Measurements from ENCODE around the gene ACTBL2. TPM values are rescaled to one million over a fixed set of nuclear protein-coding genes. Genes with fewer than 3 reads are reported as not detected.
A peak's percentile ranks its signal among the peaks of the same experiment; 100 is the strongest.

Gene ACTBL2
- total RNA-seq, 2 experiments from 2014 or later = not detected

- Mint-ChIP-seq H3K4me3 (no peak overlapping the region), H3K36me3 (ENCODE audit: low read depth) (no peaks in the 10 kb centered on the region), H3K4me1 (peaks cover 7% of the 10 kb centered on the region), H3K27ac (no peak overlapping the region), H3K9me3 (no peaks in the 10 kb centered on the region), H3K27me3 (no peaks in the 10 kb centered on the region)
- ChIA-PET CTCF (no interaction called here), POLR2A (no interaction called here)
- peak; percentile 27 for DNase-seq
These were observed 31.4 kb downstream of the ACTBL2 start for GRCh38 chr5:57450991-57451876.

GRCh38 chr5:57448751-57449150, 33.9 kb downstream of the ACTBL2 start:
- H3K4me3 Mint-ChIP-seq = no peak overlapping the region
- H3K27ac Mint-ChIP-seq = no peak overlapping the region
- CTCF ChIA-PET = no interaction called here
- no peaks in the 10 kb centered on the region for H3K36me3 Mint-ChIP-seq (ENCODE audit: low read depth)
- POLR2A ChIA-PET = no interaction called here
- peaks cover 7% of the 10 kb centered on the region for H3K4me1 Mint-ChIP-seq
- no peaks in the 10 kb centered on the region for H3K9me3 Mint-ChIP-seq
- H3K27me3 Mint-ChIP-seq = no peaks in the 10 kb centered on the region
- no peak for DNase-seq

GRCh38 chr5:57448287-57448686, 34.3 kb downstream of the ACTBL2 start:
- CTCF ChIA-PET = no interaction called here
- Mint-ChIP-seq H3K4me1 (peaks cover 7% of the 10 kb centered on the region), H3K27ac (no peak overlapping the region), H3K9me3 (no peaks in the 10 kb centered on the region), H3K27me3 (no peaks in the 10 kb centered on the region), H3K4me3 (no peak overlapping the region), H3K36me3 (ENCODE audit: low read depth) (no peaks in the 10 kb centered on the region)
- POLR2A ChIA-PET = no interaction called here
- DNase-seq = no peak

- DNase-seq = no peak
- H3K9me3 Mint-ChIP-seq = no peaks in the 10 kb centered on the region
- H3K4me1 Mint-ChIP-seq = peaks cover 7% of the 10 kb centered on the region
- ChIA-PET POLR2A (no interaction called here), CTCF (no interaction called here)
- H3K27ac Mint-ChIP-seq = no peak overlapping the region
- no peaks in the 10 kb centered on the region for H3K36me3 Mint-ChIP-seq (ENCODE audit: low read depth)
- H3K27me3 Mint-ChIP-seq = no peaks in the 10 kb centered on the region
- no peak overlapping the region for H3K4me3 Mint-ChIP-seq
These were observed 35.0 kb downstream of the ACTBL2 start for GRCh38 chr5:57447658-57448057.

GRCh38 chr5:57446966-57447365, 35.6 kb downstream of the ACTBL2 start:
- Mint-ChIP-seq H3K27ac (no peak overlapping the region), H3K36me3 (ENCODE audit: low read depth) (no peaks in the 10 kb centered on the region), H3K4me3 (no peak overlapping the region), H3K27me3 (no peaks in the 10 kb centered on the region), H3K4me1 (peaks cover 7% of the 10 kb centered on the region), H3K9me3 (no peaks in the 10 kb centered on the region)
- CTCF ChIA-PET = no interaction called here
- DNase-seq = no peak
- POLR2A ChIA-PET = no interaction called here

- CTCF ChIA-PET = no interaction called here
- Mint-ChIP-seq H3K9me3 (no peaks in the 10 kb centered on the region), H3K4me1 (no peaks in the 10 kb centered on the region), H3K27me3 (no peaks in the 10 kb centered on the region), H3K27ac (no peak overlapping the region), H3K36me3 (ENCODE audit: low read depth) (no peaks in the 10 kb centered on the region), H3K4me3 (no peak overlapping the region)
- DNase-seq = no peak
- POLR2A ChIA-PET = interaction anchor here (0.5 kb wide), 1 partner anchor 950 kb away, joined by 3 read pairs; no protein-coding TSS in a partner anchor
These were observed 36.9 kb downstream of the ACTBL2 start for GRCh38 chr5:57445705-57446037.

GRCh38 chr5:57445006-57445704, 37.5 kb downstream of the ACTBL2 start:
- Mint-ChIP-seq H3K36me3 (ENCODE audit: low read depth) (no peaks in the 10 kb centered on the region), H3K4me1 (no peaks in the 10 kb centered on the region), H3K9me3 (no peaks in the 10 kb centered on the region), H3K27me3 (no peaks in the 10 kb centered on the region), H3K27ac (no peak overlapping the region), H3K4me3 (no peak overlapping the region)
- no peak for DNase-seq
- CTCF ChIA-PET = interaction anchor here (0.7 kb wide), 1 partner anchor 12 kb away, joined by 3 read pairs; no protein-coding TSS in a partner anchor
- POLR2A ChIA-PET = interaction anchor here (0.5 kb wide), 1 partner anchor 950 kb away, joined by 3 read pairs; no protein-coding TSS in a partner anchor

GRCh38 chr5:57442080-57442839, 40.4 kb downstream of the ACTBL2 start:
- Mint-ChIP-seq H3K27ac (no peak overlapping the region), H3K36me3 (ENCODE audit: low read depth) (no peaks in the 10 kb centered on the region), H3K4me3 (no peak overlapping the region), H3K9me3 (no peaks in the 10 kb centered on the region), H3K27me3 (no peaks in the 10 kb centered on the region), H3K4me1 (no peaks in the 10 kb centered on the region)
- ChIA-PET POLR2A (no interaction called here), CTCF (no interaction called here)
- DNase-seq = no peak

- Mint-ChIP-seq H3K4me1 (no peaks in the 10 kb centered on the region), H3K36me3 (ENCODE audit: low read depth) (no peaks in the 10 kb centered on the region), H3K4me3 (no peak overlapping the region), H3K9me3 (no peaks in the 10 kb centered on the region), H3K27me3 (no peaks in the 10 kb centered on the region), H3K27ac (no peak overlapping the region)
- POLR2A ChIA-PET = no interaction called here
- no peak for DNase-seq
- CTCF ChIA-PET = no interaction called here
These were observed 41.1 kb downstream of the ACTBL2 start for GRCh38 chr5:57441557-57441956.

GRCh38 chr5:57439601-57440000, 43.0 kb downstream of the ACTBL2 start:
- Mint-ChIP-seq H3K4me1 (no peaks in the 10 kb centered on the region), H3K27ac (no peak overlapping the region), H3K4me3 (no peak overlapping the region), H3K9me3 (no peaks in the 10 kb centered on the region), H3K27me3 (peaks cover 5% of the 10 kb centered on the region), H3K36me3 (ENCODE audit: low read depth) (no peaks in the 10 kb centered on the region)
- CTCF ChIA-PET = no interaction called here
- DNase-seq = no peak
- POLR2A ChIA-PET = no interaction called here

- H3K9me3 Mint-ChIP-seq = no peaks in the 10 kb centered on the region
- H3K27ac Mint-ChIP-seq = no peak overlapping the region
- ChIA-PET CTCF (no interaction called here), POLR2A (no interaction called here)
- DNase-seq = no peak
- H3K4me1 Mint-ChIP-seq = no peaks in the 10 kb centered on the region
- no peaks in the 10 kb centered on the region for H3K36me3 Mint-ChIP-seq (ENCODE audit: low read depth)
- peaks cover 6% of the 10 kb centered on the region for H3K27me3 Mint-ChIP-seq
- H3K4me3 Mint-ChIP-seq = no peak overlapping the region
These were observed 44.4 kb downstream of the ACTBL2 start for GRCh38 chr5:57437976-57438805.

- no peak overlapping the region for H3K4me3 Mint-ChIP-seq
- no peak overlapping the region for H3K27ac Mint-ChIP-seq
- CTCF ChIA-PET = interaction anchor here (1.5 kb wide), 1 partner anchor 26 kb away, joined by 3 read pairs; no protein-coding TSS in a partner anchor
- no peaks in the 10 kb centered on the region for H3K36me3 Mint-ChIP-seq (ENCODE audit: low read depth)
- DNase-seq = no peak
- H3K27me3 Mint-ChIP-seq = peaks cover 6% of the 10 kb centered on the region
- H3K9me3 Mint-ChIP-seq = no peaks in the 10 kb centered on the region
- POLR2A ChIA-PET = no interaction called here
- H3K4me1 Mint-ChIP-seq = no peaks in the 10 kb centered on the region
These were observed 46.0 kb downstream of the ACTBL2 start for GRCh38 chr5:57436586-57436985.
